ENCODE results near the gene GPR108.

The GPR108 gene

DNA sequence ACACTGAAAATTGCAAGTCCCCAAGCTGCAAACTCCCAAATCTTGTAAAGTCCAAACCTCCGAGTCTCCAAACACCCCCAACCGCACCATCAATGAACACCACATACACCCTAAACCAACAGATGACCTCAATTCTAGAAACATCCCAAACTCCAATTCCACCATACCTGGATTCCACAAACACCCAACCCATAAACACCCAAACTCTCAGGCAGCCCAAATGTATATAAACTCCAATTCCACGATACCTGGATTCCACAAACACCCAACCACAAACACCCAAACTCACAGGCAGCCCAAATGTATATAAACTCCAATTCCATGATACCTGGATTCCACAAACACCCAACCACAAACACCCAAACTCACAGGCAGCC is 17.4 kb downstream of the GPR108 start:
- Histone ChIP-seq H3K79me2 (no peaks in the 10 kb centered on the region), H3K36me3 (ENCODE audit: control insufficient read depth, insufficient read depth, low read length) (no peaks in the 10 kb centered on the region), H3K9me3 (ENCODE audit: control insufficient read depth, low read length) (no peaks in the 10 kb centered on the region), H3K4me2 (ENCODE audit: low read length) (no peak overlapping the region), H3K4me3 (ENCODE audit: low read depth, low read length) (no peak overlapping the region), H3K4me1 (no peaks in the 10 kb centered on the region), H3K27me3 (ENCODE audit: control insufficient read depth, insufficient read depth, low read length) (no peaks in the 10 kb centered on the region), H3K9ac (no peak overlapping the region), H3K27ac (no peak overlapping the region), H2AFZ (no peak overlapping the region)
- TF ChIP-seq, protein P1, sequence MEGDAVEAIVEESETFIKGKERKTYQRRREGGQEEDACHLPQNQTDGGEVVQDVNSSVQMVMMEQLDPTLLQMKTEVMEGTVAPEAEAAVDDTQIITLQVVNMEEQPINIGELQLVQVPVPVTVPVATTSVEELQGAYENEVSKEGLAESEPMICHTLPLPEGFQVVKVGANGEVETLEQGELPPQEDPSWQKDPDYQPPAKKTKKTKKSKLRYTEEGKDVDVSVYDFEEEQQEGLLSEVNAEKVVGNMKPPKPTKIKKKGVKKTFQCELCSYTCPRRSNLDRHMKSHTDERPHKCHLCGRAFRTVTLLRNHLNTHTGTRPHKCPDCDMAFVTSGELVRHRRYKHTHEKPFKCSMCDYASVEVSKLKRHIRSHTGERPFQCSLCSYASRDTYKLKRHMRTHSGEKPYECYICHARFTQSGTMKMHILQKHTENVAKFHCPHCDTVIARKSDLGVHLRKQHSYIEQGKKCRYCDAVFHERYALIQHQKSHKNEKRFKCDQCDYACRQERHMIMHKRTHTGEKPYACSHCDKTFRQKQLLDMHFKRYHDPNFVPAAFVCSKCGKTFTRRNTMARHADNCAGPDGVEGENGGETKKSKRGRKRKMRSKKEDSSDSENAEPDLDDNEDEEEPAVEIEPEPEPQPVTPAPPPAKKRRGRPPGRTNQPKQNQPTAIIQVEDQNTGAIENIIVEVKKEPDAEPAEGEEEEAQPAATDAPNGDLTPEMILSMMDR (IDR thresholded peaks at IDR 0.05): no peak

DNA sequence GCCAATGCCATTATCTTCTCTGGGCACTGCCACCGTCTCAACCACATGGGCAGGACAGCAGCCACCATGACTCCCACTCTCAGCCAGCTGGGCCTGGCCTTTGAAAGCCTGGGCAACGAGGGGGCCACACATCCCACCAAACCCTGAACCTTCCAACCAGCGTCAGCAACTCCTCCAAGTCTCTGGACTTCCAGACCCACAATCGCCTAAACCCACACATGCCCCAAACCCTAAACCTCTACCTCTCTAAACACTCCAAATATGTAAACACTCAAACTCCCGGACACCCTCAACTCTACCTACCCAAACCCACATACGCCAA is 17.9 kb downstream of the GPR108 start:
- Histone ChIP-seq H2AFZ (no peak overlapping the region), H3K9ac (no peak overlapping the region), H3K9me3 (ENCODE audit: control insufficient read depth, low read length) (no peaks in the 10 kb centered on the region), H3K27me3 (ENCODE audit: control insufficient read depth, insufficient read depth, low read length) (no peaks in the 10 kb centered on the region), H3K36me3 (ENCODE audit: control insufficient read depth, insufficient read depth, low read length) (no peaks in the 10 kb centered on the region), H3K4me1 (no peaks in the 10 kb centered on the region), H3K27ac (no peak overlapping the region), H3K4me2 (ENCODE audit: low read length) (no peak overlapping the region), H3K4me3 (ENCODE audit: low read depth, low read length) (no peak overlapping the region), H3K79me2 (no peaks in the 10 kb centered on the region)
- TF ChIP-seq, protein P1 (IDR thresholded peaks at IDR 0.05): no peak

DNA sequence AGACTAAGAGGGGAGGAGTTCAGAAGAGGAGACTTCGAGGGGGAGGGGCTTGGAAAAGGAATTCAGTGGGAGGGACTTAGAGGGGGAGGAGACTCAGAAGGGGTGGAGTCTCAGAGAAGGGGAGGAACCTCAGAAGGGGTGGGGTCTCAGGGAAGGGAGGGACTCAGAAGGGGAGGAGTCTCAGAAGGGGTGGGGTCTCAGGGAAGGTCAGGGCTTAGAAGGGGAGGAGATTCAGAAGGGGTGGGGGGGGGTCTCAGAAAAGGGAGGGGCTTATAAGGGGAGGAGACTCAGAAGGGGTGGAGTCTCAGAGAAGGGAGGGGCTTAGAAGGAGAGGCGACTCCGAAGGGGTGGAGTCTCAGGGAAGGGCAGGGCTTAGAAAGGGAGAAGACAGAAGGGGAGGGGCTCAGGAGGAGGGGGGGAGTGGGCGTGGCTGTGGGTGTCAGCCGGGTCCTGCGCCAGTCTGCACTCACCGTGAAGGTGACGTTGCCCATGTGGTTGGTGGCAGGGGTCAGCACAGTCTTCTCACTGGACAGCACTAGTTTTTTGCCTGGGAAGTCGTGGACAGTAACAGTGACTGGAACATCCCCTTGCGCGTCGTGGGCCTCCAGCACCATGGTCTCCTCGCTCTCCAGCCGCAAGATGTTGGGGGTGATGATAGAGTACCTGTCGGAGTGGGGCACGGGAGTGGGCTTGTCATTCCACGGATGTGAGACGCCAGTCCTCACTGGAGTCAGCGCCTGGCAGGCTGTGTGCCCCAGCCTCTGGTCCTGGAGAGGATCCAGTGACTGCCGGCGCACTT is 18.4 kb downstream of the GPR108 start:
- no peaks in the 10 kb centered on the region for H3K36me3 ChIP-seq (ENCODE audit: control insufficient read depth, insufficient read depth, low read length)
- H2AFZ ChIP-seq: no peak overlapping the region
- H3K4me1 ChIP-seq: no peaks in the 10 kb centered on the region
- no peaks in the 10 kb centered on the region for H3K9me3 ChIP-seq (ENCODE audit: control insufficient read depth, low read length)
- H3K27ac ChIP-seq: no peak overlapping the region
- no peaks in the 10 kb centered on the region for H3K79me2 ChIP-seq
- H3K27me3 ChIP-seq (ENCODE audit: control insufficient read depth, insufficient read depth, low read length): no peaks in the 10 kb centered on the region
- H3K4me2 ChIP-seq (ENCODE audit: low read length): no peak overlapping the region
- no peak overlapping the region for H3K9ac ChIP-seq
- TF ChIP-seq, protein P1 (IDR thresholded peaks at IDR 0.05): no peak
- no peak overlapping the region for H3K4me3 ChIP-seq (ENCODE audit: low read depth, low read length)

GRCh38 chr19:6718111-6718740 is 19.2 kb downstream of the GPR108 start:
- no peak overlapping the region for H2AFZ ChIP-seq
- H3K27me3 ChIP-seq (ENCODE audit: control insufficient read depth, insufficient read depth, low read length): no peaks in the 10 kb centered on the region
- no peaks in the 10 kb centered on the region for H3K9me3 ChIP-seq (ENCODE audit: control insufficient read depth, low read length)
- no peak overlapping the region for H3K4me2 ChIP-seq (ENCODE audit: low read length)
- no peaks in the 10 kb centered on the region for H3K36me3 ChIP-seq (ENCODE audit: control insufficient read depth, insufficient read depth, low read length)
- TF ChIP-seq, protein P1 (IDR thresholded peaks at IDR 0.05): no peak
- no peaks in the 10 kb centered on the region for H3K79me2 ChIP-seq
- no peak overlapping the region for H3K4me3 ChIP-seq (ENCODE audit: low read depth, low read length)
- H3K9ac ChIP-seq: no peak overlapping the region
- no peak overlapping the region for H3K27ac ChIP-seq
- H3K4me1 ChIP-seq: no peaks in the 10 kb centered on the region

Data from parathyroid adenoma (tissue), 2 donors.